Esophagus squamous epithelium (tissue), 4 donors: Measurements from ENCODE around the gene UNC79.

Experiments used
- CTCF ChIP-seq, 6 experiments: fragments of 450-650 bp in 4 of 6; fragments of 200-600 bp in 2 of 6; sonication (generic) in 2 of 6; IDR thresholded peaks; one replicate each; pipeline ENCODE4 v1.5.1; 2016 to 2019; ENCODE audit warnings: antibody characterized with exemption in 6 of 6, mild to moderate bottlenecking in 4 of 6, moderate library complexity in 4 of 6
- POLR2A ChIP-seq, 4 donors: fragments of 450-650 bp; IDR thresholded peaks; one replicate each; pipeline ENCODE4 v1.6.1; 2017; ENCODE audit warnings: antibody characterized with exemption in 4 of 4, mild to moderate bottlenecking in 4 of 4, moderate library complexity in 3 of 4

DNA sequence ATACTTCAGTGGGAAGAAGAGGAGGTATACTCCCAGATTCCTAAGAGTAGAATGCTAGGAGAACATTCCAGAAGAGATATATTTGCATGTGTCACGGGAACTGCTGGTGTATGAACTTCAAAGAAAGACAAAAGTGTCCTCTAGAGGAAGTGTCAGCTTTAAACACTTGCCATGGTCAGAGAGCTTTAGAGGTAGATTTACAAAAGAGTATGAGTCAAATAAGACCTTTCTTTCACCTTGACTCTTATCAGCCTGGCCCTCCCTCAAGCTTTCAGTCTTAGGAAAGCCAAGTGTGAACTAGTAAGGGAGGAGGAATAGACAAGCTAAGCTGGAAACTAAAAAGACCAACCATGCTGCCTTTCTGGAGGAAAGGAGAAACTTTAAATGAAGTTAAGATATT, 49.1 kb upstream of the UNC79 start:
- TF ChIP-seq CTCF (IDR thresholded peaks at IDR 0.05) = no peak
- TF ChIP-seq POLR2A (IDR thresholded peaks at IDR 0.05) = no peak
